Panc1 (cell line): ENCODE measurements around the gene FGFR1OP2. TPM values are rescaled to one million over a fixed set of nuclear protein-coding genes. Genes with fewer than 3 reads are reported as not detected.

Experiments
- ATAC-seq: fragments of 200-7000 bp; cut with Tn5 transposase; 2 replicates; pipeline ENCODE4 v1.9.1; 2020; ENCODE audit warnings: mild to moderate bottlenecking, moderate library complexity
- BruUV-seq: library from RNA; stranded (reverse); fragments of 400-500 nt; replicated peaks from 2 replicates; lab custom pipeline; 2021; lab: Mats Ljungman, UMichigan
- CTCF ChIA-PET: fragments of 300-600 bp; sonication (Branson Sonifier 250); formaldehyde crosslinking; loops from one replicate; lab custom pipeline; 2022; ENCODE audit warnings: antibody characterized with exemption; lab: Charles Lee
- POLR2A ChIA-PET: fragments of 300-600 bp; sonication (Branson Sonifier 250); formaldehyde crosslinking; loops from one replicate; lab custom pipeline; 2022; ENCODE audit warnings: antibody characterized with exemption; lab: Charles Lee
- DNase-seq: peaks from one replicate; pipeline ENCODE4 v3.0.0-alpha.2; 2010; ENCODE audit warnings: low read depth, low spot score
- H3K27ac ChIP-seq: 2 replicates; pipeline ENCODE4 v1.5.1; 2011; ENCODE audit warnings: mild to moderate bottlenecking, low read length, inconsistent platforms
- H3K27me3 ChIP-seq: fragments of 200-500 bp; sonication (Bioruptor generic); 2 replicates; pipeline ENCODE4 v1.6.0; 2014; ENCODE audit warnings: low read length, inconsistent platforms; ENCODE audit not compliant: control insufficient read depth, insufficient read depth
- H3K36me3 ChIP-seq: fragments of 200-500 bp; sonication (Bioruptor generic); 2 replicates; pipeline ENCODE4 v1.5.1; 2014; ENCODE audit warnings: inconsistent platforms, mild to moderate bottlenecking, low read length, moderate library complexity; ENCODE audit not compliant: control insufficient read depth, insufficient read depth
- H3K4me1 ChIP-seq: 2 replicates; pipeline ENCODE4 v1.5.1; 2011; ENCODE audit warnings: inconsistent platforms, mild to moderate bottlenecking, low read length, moderate library complexity; ENCODE audit not compliant: control insufficient read depth, insufficient read depth
- H3K4me3 ChIP-seq, 2 experiments: 2 replicates each; pipeline ENCODE4 v1.5.1; 2011 to 2012; ENCODE audit warnings: low read depth in 2 of 2, low read length in 2 of 2, mild to moderate bottlenecking in 2 of 2, inconsistent platforms in 1 of 2, moderate library complexity in 1 of 2
- H3K9me3 ChIP-seq: fragments of 200-500 bp; sonication (Bioruptor generic); 2 replicates; pipeline ENCODE4 v1.5.1; 2014; ENCODE audit warnings: low read depth, mild to moderate bottlenecking, inconsistent platforms, low read length, moderate library complexity; ENCODE audit not compliant: control insufficient read depth, insufficient read depth
- CTCF ChIP-seq: fragments of 450-650 bp; IDR thresholded peaks from 2 replicates; pipeline ENCODE4 v1.5.1; 2017; ENCODE audit warnings: mild to moderate bottlenecking
- REST ChIP-seq, 2 experiments: IDR thresholded peaks; 2 replicates each; pipeline ENCODE4 v1.6.1; 2011 to 2012; ENCODE audit warnings: low read depth in 2 of 2, control low read depth in 1 of 2, low read length in 1 of 2, mild to moderate bottlenecking in 1 of 2, moderate library complexity in 1 of 2; ENCODE audit not compliant: insufficient read depth in 1 of 2
- in situ Hi-C: cut with HindIII; loops from 2 replicates; pipeline ENCODE4 v1.10.0; 2016; ENCODE audit warnings: low sequenced_read_pairs, low pct_unique_long_range_greater_than_20kb
- intact Hi-C: fragments of 100-400 bp; cut with micrococcal nuclease; formaldehyde crosslinking; loops from one replicate; pipeline ENCODE4 v1.10.0; 2022; ENCODE audit not compliant: unreplicated experiment
- total RNA-seq: library from RNA; stranded (reverse); gene quantifications from one replicate; pipeline ENCODE4 v1.2.1, GENCODE V29; 2021; ENCODE audit not compliant: unreplicated experiment

Gene FGFR1OP2
- total RNA-seq, 1 experiment from 2014 or later = 60.1 TPM

GRCh38 chr12:27015730-27016076, 77.4 kb downstream of the FGFR1OP2 start:
- DNase-seq (no peak), ATAC-seq (no peak)
- Histone ChIP-seq H3K27me3 (no peaks in the 10 kb centered on the region), H3K9me3 (no peaks in the 10 kb centered on the region), H3K36me3 (no peaks in the 10 kb centered on the region), H3K27ac (no peak overlapping the region; the same call in 1 of the 2 replicates), H3K4me3 (no peak overlapping the region), H3K4me1 (peaks cover 25% of the 10 kb centered on the region)
- intact Hi-C loops (loop anchor here (5.0 to 10.0 kb wide), 2 partner anchors 109 to 292 kb away; no protein-coding TSS in a partner anchor), in situ Hi-C loops (no loop called here)
- BruUV-seq = no TSS peak
- CTCF ChIA-PET = interaction anchor here (0.6 to 1.9 kb wide), 12 partner anchors 10 to 830 kb away, joined by 3 to 42 read pairs (median 5); no protein-coding TSS in a partner anchor
- POLR2A ChIA-PET = interaction anchor here (0.6 to 1.0 kb wide), 3 partner anchors 290 to 591 kb away, joined by 3 to 4 read pairs (median 4); no protein-coding TSS in a partner anchor
- no peak for TF ChIP-seq REST (IDR thresholded peaks at IDR 0.05; ENCODE audit: insufficient read depth in 1 of 2, low read depth in 2 of 2, low read length in 1 of 2)
- TF ChIP-seq CTCF = peak; percentile 73; the same call in 1 of the 2 replicates

Other genes starting within 250 kb of the FGFR1OP2 start
- 41.8 TPM for gene ITPR2, start 105.3 kb upstream of the FGFR1OP2 start, total RNA-seq
- gene INTS13, start 489 bp upstream of the FGFR1OP2 start, total RNA-seq = 55.9 TPM
- gene TM7SF3, start 75.9 kb downstream of the FGFR1OP2 start, total RNA-seq = 59.8 TPM
- 54.8 TPM for gene MED21, start 84.1 kb downstream of the FGFR1OP2 start, total RNA-seq
- gene C12orf71, start 144.1 kb downstream of the FGFR1OP2 start, total RNA-seq = not detected